ENCODE measurements around the gene CAPN12.
A peak's percentile ranks its signal among the peaks of the same experiment; 100 is the strongest.
"Not testable (repeated sequence)": the region's sequence is repeated elsewhere in the genome, so short reads cannot be mapped to it uniquely, and the experiment has no call there.

CAPN12 gene

GRCh38 chr19:38744298-38744681, at the start of gene CAPN12:
CAPN12 (minus strand) TSS chr19:38744474; CDS start chr19:38744165, 309 bp downstream.
- H3K4me3 ChIP-seq (ENCODE audit: control insufficient read depth, low read depth, low read length) = no peak within 1 kb of the TSS
- no peak for DNase-seq (ENCODE audit: low read depth)
- no peak for TF ChIP-seq CTCF (IDR thresholded peaks at IDR 0.05; ENCODE audit: control insufficient read depth, insufficient read depth, low read depth, low read length, missing control alignments)

GRCh38 chr19:38793671-38794070, 49.4 kb upstream of the CAPN12 start:
- no peak for DNase-seq (ENCODE audit: low read depth)
- no peak overlapping the region for H3K4me3 ChIP-seq (ENCODE audit: control insufficient read depth, low read depth, low read length)
- no peak for TF ChIP-seq CTCF (IDR thresholded peaks at IDR 0.05; ENCODE audit: control insufficient read depth, insufficient read depth, low read depth, low read length, missing control alignments)

GRCh38 chr19:38793177-38793576, 48.9 kb upstream of the CAPN12 start:
- TF ChIP-seq CTCF (IDR thresholded peaks at IDR 0.05; ENCODE audit: control insufficient read depth, insufficient read depth, low read depth, low read length, missing control alignments) = no peak
- no peak for DNase-seq (ENCODE audit: low read depth)
- H3K4me3 ChIP-seq (ENCODE audit: control insufficient read depth, low read depth, low read length) = no peak overlapping the region

GRCh38 chr19:38792250-38793111, 48.2 kb upstream of the CAPN12 start:
- DNase-seq (ENCODE audit: low read depth) = no peak
- no peak overlapping the region for H3K4me3 ChIP-seq (ENCODE audit: control insufficient read depth, low read depth, low read length)
- TF ChIP-seq CTCF (IDR thresholded peaks at IDR 0.05; ENCODE audit: control insufficient read depth, insufficient read depth, low read depth, low read length, missing control alignments) = peak; percentile 15

- not testable (repeated sequence) for DNase-seq (ENCODE audit: low read depth); H3K4me3 ChIP-seq (ENCODE audit: control insufficient read depth, low read depth, low read length)
These were observed 47.3 kb upstream of the CAPN12 start for GRCh38 chr19:38791451-38792064.

GRCh38 chr19:38790507-38791403, 46.5 kb upstream of the CAPN12 start:
- not testable (repeated sequence) for DNase-seq (ENCODE audit: low read depth); H3K4me3 ChIP-seq (ENCODE audit: control insufficient read depth, low read depth, low read length)

- DNase-seq (ENCODE audit: low read depth) = no peak
- TF ChIP-seq CTCF (IDR thresholded peaks at IDR 0.05; ENCODE audit: control insufficient read depth, insufficient read depth, low read depth, low read length, missing control alignments) = no peak
- H3K4me3 ChIP-seq (ENCODE audit: control insufficient read depth, low read depth, low read length) = no peak within 1 kb of the TSS
These were observed 44.4 kb upstream of the CAPN12 start, which contains the start of gene LGALS7B for GRCh38 chr19:38788478-38789243. LGALS7B (plus strand) TSS chr19:38789200; CDS start chr19:38789227, 27 bp downstream.
